ENCODE results near the gene BLID.

BLID gene

DNA sequence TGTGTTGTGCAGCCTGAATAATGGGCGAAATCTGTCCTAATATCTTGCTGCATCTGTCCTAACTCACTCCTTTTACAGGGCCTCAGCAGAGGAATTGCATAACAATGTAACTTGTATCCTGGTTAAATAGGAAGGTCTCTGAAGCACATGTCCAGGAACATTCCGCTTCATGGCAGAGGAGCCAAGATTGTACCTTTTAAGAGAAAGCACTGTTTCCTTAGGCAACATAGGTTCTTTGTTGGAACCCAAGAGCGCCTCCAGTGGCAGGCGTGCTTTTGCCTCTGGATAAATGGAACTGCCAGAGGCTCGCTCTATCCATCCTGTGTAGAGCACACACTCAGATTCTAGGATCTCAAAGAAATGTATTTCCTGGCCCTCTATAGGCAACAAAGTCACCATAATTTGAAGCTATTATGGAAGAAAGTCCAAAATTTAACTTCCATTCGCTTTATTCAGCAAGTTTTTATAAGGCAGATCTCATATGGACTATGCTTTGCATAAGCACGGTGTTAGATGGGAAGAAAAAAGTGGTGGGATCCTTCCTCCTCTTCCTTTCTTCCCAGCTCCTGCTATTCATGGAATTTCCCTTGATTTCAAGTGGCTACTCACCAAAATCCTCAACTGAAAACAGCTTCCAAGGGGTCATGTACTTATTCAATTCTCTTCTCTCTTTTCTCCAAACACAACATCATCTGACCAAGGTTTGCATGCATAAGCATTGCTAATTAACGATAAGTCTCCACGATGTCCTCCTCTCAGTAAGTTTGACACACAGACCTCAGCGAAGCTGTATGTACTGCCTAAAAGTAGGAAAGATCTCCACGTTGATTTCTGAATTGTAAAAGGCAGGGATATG lies at the start of gene BLID:
Gene BLID (minus strand): TSS at position 692 of the 856 bp plus-strand sequence. CDS start 293 bp downstream, at position 399.
- no peak for DNase-seq (ENCODE audit: low read depth in 2 of 2, low spot score in 1 of 2)

- no peak for DNase-seq (ENCODE audit: low read depth in 2 of 2, low spot score in 1 of 2)
Measured at GRCh38 chr11:122163053-122163819, 47.2 kb upstream of the BLID start.

DNA sequence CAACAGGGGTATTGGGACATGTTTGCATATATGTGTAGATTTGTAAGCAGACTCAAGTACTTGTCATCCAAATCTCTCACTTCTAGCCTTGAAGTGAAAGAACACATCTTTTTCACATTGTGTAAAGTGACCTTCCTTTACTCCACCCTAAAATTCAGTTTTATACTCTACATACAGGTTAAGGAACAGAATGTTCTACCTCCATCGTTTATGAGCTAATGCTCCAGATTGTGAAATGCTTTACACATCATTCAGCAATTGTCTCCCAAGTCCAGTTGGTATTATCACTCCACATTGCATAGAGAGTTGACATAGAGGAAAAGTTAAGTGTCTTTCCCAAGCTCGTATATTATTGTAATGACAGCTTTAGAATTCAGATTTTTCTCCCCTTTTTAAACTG lies 46.1 kb upstream of the BLID start:
- DNase-seq (ENCODE audit: low read depth in 2 of 2, low spot score in 1 of 2) = no peak

DNA sequence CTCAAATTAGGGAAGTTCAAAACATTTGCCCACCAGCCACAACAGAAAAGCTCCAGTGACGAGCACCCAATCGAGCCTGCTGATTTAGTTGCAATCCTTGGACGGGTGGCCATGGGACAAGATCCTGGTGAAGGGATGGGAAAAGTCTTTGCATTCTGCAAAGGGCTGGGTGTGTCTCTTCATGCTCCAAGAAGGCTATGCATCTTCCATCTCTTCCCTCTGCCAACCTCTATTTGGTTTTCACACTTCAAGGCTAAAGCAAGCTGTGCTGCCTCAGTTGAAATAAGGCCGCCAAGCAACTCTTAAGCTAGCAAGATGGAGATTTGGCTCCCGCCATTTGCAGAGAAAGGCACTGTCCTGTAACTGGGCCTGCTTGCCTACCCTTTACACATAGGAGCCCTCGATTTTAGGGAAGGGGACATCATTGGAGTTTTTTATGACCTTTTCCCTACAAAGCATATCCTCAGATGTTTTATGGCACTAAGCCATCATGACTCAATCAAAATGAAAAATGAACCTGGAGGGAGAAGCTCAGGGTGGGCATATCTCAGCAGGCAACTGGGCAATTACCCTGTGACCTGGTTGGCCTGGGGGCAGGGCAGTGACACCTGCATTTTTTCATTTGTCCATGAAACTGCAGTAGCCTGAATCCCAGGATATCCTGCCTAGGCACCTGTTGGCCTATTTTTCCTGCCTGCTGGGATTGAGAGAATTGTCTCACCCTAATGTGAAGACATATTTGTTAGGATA lies 45.0 kb upstream of the BLID start:
- DNase-seq (ENCODE audit: low read depth in 2 of 2, low spot score in 1 of 2) = no peak

DNA sequence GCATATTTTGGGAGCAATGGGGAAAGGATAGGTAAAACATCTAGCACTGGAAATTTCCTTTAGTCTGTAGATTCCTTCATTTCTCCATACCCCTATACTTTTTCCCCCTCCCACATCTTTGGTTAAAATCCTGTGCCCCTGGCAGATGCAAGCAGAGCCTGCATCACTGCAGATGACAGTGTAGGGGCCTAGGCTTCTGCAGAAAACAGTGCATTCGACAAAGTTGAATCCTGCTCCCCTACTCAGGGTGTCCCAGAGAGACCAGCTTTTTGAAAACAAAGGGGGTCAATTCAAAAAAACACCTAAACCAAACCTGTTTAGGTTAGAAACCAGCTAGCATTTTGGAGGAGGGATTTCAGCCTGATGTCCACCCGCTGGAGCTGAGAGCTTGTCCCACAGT lies 43.8 kb upstream of the BLID start:
- no peak for DNase-seq (ENCODE audit: low read depth in 2 of 2, low spot score in 1 of 2)

DNA sequence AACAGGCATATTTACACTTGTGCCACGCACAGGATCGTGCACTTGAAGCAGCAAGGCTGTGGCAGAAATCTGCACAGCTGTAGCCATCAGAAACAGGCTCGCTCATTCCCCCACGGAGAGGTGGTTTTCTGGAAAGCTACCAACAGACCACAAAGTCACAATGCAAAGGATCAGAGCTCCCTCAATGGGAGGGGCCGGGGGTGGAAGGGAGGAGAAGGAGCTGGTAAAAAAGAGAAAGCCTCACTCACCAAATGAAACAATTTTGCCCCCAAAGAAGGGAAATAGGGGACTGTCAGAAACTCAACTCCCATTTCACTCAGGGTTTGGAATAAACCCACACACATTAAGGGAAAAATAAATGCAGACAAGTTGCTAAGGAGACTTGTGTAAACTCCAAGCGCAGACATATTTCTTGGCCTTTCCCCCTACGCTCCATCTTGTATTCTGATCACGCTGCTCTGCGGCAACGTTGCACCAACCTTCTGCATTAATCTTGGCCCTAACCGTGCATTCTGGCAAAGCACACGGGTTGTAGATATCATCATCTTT lies 43.2 kb upstream of the BLID start:
- no peak for DNase-seq (ENCODE audit: low read depth in 2 of 2, low spot score in 1 of 2)

- no peak for DNase-seq (ENCODE audit: low read depth in 2 of 2, low spot score in 1 of 2)
Measured at GRCh38 chr11:122158171-122158570, 42.2 kb upstream of the BLID start.

- no peak for DNase-seq (ENCODE audit: low read depth in 2 of 2, low spot score in 1 of 2)
Measured at GRCh38 chr11:122157653-122158161, 41.7 kb upstream of the BLID start.

GRCh38 chr11:122156940-122157382 lies 40.9 kb upstream of the BLID start:
- DNase-seq (ENCODE audit: low read depth in 2 of 2, low spot score in 1 of 2) = no peak

DNA sequence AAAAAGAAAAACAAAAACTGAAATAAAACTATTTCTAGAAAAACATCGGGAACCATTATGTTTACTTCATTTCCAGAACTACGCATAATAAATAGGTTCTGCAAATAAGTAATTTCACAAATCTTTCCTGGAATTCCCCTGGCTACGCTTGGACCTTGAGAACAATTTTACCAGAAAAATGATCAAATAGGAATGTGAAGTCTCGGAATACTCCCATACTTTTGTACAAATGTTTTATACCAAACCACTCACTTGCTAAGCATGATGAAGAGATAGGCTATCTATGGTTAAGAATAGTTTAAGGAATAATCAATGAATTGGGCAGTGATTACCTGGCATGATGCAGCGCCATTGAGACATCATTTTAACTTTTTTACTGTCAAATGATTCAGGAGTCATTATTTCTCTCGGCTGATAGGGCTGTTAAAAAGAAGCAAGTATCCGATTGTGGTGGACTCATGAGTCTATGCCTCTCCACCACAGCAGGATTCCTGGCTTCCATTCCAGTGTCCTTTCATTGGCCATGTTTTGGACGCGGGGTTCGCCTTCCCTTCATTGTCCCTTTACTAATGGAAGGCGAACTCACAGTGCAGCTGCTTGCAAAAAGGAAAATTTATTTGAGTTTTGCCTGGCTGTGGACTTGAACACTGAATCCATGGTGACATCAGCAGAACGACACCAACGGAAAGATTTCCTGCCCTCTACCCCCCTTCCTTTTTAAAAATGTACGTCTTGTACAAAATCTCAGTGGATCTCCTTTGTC lies 39.9 kb upstream of the BLID start:
- no peak for DNase-seq (ENCODE audit: low read depth in 2 of 2, low spot score in 1 of 2)

- no peak for DNase-seq (ENCODE audit: low read depth in 2 of 2, low spot score in 1 of 2)
Measured at GRCh38 chr11:122154994-122155393, 39.0 kb upstream of the BLID start.

DNA sequence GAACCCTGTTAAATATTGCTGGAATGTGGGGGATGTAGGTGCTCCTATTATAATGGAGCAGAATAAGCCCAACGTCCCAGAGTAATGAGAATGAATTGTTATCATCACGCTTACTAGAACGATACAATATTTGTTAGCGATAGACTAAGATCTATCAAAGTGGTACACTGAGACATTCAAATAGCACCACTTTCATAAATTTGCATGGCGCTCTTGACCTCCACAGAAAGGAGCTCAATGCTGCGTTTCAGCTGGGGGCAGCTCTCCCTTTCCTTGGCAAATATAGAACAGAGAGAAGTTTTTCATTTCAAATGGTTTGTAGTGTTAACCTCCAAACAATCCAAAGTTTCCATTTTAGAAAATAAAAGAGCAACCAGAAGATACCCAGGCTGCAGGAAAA lies 38.2 kb upstream of the BLID start:
- DNase-seq (ENCODE audit: low read depth in 2 of 2, low spot score in 1 of 2) = no peak

GRCh38 chr11:122153746-122154145 lies 37.7 kb upstream of the BLID start:
- no peak for DNase-seq (ENCODE audit: low read depth in 2 of 2, low spot score in 1 of 2)

GRCh38 chr11:122150216-122151124 lies 34.5 kb upstream of the BLID start:
- no peak for DNase-seq (ENCODE audit: low read depth in 2 of 2, low spot score in 1 of 2)

DNA sequence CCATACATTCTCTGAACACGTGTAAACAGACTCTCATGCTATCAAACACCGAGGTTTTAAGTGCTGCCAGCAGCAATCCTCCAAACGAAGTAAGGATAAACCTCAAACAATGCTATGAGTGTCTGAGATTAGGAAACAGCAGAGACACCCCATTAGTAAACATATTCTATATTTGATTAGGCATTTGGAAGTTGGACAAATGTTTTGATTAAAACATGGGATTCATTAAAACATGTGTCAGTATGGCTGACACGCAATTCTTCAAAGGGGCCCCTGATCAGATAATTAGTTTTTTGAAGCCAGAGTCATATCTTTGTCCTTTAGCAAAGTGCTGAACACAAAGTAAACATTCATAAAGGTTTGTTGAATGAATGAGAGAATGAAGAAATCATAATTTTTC lies 33.2 kb upstream of the BLID start:
- no peak for DNase-seq (ENCODE audit: low read depth in 2 of 2, low spot score in 1 of 2)

DNA sequence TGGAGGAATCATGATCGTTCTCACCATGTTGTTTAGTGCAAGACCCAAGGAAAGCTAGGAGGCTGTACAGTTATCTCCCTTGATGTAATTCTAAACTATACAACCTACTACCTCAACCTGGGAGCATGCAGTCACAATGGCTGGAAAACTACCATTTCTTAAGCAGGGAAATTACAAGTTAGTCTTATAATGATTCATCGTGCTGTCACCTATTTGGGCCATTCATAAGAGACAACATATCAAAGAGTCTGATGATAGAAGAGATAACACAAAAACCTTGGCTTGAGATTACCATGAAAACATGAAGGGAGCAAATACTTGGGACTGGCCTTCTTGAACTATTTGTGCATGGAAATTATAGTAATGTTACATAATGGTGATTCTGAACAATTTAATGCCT lies 30.5 kb upstream of the BLID start:
- DNase-seq (ENCODE audit: low read depth in 2 of 2, low spot score in 1 of 2) = no peak

DNA sequence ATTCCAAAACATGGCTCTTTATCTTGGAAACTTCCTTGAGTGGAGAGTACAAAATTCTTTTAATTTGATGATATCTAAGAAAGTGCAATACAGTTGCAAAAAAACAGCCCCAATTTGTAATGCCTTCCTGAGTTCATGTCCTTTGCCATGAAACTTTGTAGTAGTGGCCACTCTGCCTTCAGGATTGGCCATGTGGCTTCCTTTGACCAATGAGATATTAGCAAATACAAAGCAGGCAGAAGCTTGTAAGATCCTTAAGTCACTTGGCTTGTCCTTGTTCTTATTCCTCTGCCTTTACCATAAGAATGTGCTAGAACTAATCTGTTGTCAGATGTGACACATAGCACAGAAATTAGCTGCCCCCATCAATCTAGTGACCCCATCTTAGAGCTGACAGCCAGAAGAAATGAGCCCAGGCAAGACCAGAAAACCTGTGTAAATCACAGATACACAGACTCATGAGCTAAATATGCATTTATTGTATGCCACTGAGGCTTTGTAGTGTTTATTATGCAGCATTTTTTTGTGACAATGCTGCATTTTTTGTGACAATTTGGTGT lies 29.8 kb upstream of the BLID start:
- DNase-seq (ENCODE audit: low read depth in 2 of 2, low spot score in 1 of 2) = no peak

GRCh38 chr11:122144752-122145151 lies 28.7 kb upstream of the BLID start:
- DNase-seq (ENCODE audit: low read depth in 2 of 2, low spot score in 1 of 2) = no peak

DNA sequence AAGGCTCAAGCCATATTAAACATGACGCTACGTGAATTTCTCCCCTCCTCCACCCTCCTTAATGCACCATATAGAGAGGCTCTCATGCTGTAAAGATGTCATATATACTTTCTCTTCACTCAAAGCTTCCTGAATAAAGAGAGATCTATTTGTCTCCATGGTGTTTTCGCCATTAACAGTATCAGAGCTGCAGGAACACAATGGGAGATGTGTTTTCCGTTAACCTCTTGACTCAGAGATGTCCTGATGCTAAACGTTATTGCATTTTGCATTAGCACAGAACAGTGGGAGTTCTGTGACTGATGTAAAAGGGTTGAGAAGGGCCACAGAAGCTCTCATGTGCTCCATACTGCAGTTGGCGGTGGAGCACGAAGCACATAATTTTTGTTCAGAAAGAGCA lies 25.7 kb upstream of the BLID start:
- DNase-seq (ENCODE audit: low read depth in 2 of 2, low spot score in 1 of 2) = no peak

Measured in stimulated activated CD8-positive, alpha-beta memory T cell treated with anti-CD3 and anti-CD28 coated beads, Interleukin-4, amount 100 ng/mL, for 4 hours (primary cell).